HG03066 (cell line): ENCODE results near the gene BMP6.

Experiments
- ATAC-seq: cut with Tn5 transposase; IDR thresholded peaks from one replicate; pipeline ENCODE4 v1.9.1; 2021; ENCODE audit warnings: low read depth; ENCODE audit not compliant: unreplicated experiment

BMP6 gene

DNA sequence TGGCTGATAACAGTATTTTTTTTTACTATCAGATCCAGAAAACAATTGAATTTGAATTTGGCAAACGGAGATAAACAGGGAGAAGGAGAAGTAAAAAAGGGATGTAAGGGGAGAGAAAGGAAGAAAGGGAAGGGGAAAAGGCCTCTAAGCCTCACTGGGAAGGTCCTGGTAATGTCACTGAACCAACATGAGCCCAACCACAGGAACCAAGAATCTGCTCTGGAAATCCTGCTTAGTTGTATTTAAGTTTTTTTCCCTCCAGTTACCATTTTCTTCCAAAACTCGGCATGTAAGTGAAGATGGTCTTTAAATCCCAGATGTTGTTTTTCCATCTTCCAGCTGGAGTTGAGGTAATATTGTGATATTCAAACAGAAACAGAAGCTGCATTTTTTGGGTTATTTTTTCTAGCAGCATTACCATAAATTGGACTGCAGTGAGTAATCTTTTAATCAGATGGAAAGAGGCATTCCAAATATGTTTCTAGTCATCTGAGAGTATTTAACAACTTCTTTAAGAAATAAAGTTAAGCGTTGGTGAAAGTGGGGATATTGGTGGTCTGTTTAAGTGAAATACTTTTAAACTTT lies 93.6 kb downstream of the BMP6 start:
- no peak for ATAC-seq

DNA sequence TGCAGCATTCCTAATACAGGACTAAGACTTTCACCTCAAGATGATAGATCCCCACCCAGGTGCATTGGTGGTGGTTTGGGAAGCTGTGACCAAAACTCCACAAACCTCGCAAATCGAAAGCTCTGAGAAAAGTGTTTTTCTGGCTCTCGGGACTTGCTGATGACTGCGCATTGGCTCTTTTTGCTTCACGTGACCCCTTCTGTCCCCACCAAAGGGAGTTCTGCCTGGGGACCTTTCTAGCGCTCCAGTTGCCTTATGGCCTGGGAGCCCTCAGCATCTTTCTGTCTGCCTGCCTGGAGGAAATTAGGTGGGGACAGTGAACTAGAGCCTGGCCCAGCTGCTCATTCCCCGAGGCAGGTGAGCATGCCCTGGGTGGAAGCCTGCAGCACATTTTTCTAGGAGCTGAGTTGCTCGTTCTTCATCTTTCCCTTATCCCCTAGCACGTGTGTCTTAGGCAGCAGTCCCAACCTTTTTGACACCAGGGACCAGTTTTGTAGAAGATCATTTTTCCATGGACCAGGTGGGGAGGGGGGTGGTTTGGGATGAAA lies 94.5 kb downstream of the BMP6 start:
- no peak for ATAC-seq

DNA sequence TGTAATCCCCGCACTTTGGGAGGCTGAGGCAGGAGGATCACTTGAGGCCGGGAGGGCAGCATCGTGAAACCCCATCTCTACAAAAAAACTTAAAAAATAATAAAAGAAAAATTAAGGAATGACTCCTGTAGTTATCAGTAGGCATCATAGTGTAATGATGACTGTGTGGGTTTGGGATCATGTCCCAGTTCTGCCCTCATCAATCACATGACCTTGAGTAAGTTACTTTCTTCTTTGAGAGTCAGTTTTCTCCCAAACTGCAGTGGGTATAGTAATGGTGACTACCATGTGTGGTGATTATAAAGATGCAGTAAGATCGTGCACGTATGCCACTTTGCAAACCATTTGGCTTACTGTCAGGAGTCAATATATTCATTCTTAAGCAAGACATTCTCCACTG lies 95.5 kb downstream of the BMP6 start:
- no peak for ATAC-seq

DNA sequence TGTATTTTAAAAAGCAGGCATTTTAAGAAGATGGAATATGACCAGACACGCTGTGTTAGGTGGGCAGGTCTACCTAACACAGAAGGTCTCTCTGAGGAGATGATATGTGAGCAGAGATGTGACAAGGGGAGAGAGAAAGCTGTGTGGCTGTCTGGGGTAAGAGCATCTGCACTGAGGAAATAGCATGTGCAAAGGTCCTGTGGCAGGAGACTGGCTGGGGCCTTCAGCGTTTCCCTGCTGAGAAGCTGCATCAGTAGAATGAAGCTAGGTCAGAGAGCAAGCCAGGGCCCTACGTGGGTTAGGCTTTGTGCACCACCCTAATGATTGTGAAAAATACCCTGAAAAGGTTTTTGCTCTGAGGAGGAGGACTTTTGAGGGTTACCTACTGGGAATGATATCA lies 97.7 kb downstream of the BMP6 start:
- no peak for ATAC-seq

DNA sequence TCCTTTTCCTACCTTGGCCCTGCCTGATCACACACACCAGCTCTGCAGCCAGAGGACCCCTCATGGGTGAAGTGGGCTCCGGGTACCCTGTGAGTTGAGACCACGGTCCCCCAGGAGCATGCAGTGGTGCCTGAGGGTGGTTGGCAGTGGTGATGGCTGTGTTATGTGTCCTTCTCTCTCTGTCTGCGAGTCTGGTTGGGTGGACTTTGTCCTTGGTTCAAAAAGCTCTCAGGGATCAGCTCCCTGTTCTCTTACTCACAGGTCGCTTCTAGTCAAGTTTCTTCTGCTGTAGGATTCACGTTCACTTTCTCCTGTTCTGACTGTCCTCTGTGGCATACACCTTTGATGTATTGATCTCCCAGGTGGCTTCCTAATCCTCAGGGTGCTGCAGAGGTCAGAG lies 100.1 kb downstream of the BMP6 start:
- ATAC-seq = no peak

DNA sequence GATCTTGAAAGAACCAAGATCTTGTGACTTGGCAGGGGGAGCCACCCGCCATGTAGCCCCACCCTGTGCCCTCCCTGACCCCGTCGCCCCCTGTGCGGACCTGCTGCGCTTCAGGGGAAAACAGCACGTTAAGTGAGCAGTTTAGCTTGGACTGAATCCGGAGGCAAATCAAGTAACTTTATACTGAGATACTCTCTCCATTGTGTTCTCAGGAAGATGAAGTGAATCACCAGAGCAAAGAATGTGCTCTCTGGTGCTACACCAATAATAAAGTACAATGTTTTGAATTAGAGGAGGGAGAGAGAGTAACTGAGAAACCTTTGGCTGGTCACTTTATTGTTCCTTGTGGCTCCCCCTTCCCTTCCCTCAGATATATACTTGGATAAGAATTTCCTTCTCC lies 101.2 kb downstream of the BMP6 start:
- no peak for ATAC-seq

DNA sequence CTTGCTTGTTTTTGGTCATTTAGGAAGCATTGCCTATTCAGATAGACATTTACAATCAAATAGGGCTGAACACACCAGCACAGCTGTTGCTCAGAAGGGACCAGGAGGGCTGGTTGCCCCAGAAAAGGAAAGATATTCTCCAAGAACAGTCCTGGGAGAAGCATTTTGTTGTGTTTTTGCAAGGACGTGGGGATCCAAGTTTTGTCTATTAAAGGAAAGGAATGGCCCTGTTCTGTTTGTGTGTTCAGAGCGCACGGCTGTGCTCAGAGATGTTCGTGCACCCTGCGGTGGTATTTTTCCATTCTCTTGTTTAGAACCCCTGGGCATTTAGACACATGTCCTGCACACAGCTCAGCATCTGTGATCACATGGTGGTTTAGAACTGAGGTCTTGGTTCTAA lies 102.2 kb downstream of the BMP6 start:
- no peak for ATAC-seq

DNA sequence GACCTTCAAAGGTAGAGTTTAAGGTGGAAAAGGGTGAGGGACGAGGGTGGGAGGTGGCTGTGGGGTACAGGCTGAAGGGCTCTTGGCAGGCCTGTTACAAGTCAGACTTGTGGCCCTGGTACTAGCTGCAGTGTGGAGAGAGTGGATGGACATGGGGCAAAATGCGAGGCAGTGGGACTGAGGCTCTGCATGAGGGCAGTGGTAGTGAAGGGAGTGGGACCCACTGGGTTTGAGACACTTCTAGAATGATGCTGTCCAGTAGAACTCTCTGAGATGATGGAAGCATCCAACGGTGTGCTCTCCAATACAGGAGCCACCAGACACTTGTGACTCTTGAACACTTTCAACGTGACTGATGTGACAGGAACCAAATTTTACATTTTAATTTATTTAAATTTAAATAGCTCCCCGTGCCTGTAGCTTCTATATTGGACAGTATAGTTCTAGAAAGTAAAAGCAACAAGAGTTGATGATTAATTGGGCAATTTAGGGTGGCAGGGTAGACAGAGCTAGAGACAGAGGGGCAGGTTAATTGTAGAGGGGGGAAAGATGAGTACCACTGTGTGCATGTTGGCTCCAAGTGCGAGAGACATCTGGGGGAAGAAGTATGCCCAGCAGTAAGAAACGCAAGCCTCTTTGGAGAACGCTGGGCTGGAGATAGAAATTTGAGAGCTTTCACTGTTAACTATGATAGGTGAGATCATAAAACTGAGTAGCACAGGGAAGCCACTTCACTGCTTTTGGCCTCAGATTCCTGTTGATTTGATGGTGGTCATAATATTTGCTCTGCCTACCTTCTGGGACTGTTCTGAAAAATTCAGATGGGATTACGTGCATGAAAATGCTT lies 107.2 kb downstream of the BMP6 start:
- ATAC-seq = no peak

DNA sequence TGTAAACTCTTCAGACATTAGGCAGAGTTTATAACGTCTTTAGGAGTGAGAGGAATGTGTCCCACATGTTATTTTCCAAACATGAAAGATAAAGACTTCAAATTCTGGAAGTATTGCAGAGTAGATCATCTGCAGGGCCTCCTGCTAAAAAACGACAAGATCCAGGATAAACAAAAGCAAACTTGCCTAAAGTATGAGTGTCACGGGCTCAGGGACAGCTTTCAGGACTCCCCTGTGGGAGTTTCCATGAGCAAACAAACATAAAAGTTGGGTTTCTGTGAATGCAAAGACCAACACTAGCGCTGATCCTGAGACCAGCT lies 107.8 kb downstream of the BMP6 start:
- no peak for ATAC-seq

DNA sequence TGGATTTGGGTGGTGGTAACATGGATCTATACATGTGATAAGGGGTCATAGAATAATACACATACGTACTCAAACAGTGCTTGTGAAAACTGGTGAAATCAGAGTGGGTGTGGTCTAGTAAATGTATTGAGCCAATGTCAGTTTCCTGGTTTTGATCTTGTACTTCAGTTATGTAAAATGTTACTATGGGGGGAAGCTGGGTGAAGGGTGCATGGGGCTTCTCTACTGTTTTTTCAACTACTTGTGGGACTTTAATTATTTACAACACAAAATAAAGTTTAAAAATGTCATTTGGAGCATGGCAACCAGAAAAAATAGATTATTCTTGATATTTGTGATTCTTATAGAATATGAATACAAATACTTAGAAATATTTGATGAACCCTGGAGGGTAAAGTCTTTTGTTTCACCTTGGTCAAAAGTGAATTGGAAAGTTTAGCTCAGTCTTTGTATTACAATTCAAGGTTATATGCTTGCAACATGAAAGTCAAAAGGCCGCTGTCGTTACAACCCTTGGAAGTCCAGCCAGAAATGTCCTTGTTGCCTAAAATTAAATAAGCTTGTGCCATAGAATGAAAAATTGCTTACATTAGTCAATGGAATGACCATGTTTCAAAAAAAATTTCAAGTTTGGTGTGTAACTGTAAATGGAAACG lies 110.6 kb downstream of the BMP6 start:
- no peak for ATAC-seq

DNA sequence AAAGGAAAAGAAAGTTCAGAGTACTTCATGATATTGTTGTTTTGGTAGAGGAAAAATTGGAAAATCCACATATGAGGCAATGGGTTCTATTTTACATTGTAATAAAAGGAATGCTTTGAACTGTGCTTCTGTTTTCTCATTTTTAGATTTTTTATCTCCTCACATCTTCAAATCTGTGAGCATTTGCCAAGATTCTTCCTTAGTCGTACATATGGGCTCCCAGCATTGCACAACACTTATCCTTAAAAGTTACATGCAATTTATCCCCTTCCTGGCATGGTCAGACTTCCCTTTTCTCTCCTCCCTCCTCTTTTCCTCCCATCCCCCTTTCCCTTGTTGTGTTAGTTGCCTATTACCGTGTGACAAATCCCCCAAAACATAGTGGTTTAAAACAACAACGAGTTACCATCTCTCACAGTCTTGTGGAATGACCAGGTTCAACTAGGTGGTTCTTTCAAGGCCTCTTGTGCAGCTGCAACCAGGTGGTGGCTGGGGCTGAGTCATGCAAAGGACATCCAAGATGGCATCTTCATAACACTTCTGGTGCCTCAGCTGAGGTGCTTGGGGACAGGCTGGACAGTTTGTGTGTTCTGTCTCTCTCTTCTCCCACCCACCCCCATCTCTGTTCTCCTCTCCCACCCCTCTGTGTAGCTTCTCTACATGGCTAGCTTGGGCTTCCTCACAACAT lies 116.0 kb downstream of the BMP6 start:
- ATAC-seq = no peak

DNA sequence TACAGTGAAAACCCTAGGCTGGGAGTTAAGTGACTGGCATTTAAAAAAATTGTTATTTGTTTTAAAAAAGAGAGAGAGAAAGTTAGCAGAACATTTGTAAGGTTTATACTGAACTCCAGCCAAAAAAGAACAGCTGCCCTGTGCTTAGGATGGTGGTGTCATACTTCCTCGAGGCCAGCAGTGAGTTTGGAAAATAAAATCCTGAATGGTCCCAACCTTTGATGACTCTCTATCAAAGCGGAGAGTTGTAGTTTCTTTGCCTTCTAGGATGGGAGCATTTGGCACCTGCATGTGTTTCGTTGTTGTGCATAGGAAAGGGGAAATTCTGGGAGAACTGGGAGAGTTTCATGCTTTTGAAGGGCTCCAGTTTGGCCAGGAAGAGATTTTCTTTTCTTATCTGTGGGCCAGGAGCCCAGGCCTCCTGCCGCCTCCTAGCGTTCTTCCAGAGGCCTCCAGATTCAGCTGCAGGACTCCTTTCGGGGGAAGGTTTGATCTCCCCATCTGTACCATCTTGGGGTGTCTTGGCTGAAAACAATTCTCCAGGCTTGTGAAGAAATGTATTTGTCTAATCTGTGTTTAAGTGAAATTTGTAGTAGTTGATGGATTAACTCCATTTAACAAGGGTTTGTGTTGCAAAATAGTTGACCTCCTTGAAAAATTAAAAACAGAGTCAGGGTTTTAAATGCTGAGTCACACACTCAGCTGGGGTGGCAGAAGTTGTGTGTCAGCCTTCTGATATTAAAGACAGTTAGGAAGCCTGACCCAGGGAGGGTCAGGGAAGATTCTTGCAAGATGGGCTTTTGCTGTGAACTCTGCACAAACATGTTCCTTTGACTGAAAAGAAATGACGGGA lies 121.3 kb downstream of the BMP6 start:
- ATAC-seq = no peak

DNA sequence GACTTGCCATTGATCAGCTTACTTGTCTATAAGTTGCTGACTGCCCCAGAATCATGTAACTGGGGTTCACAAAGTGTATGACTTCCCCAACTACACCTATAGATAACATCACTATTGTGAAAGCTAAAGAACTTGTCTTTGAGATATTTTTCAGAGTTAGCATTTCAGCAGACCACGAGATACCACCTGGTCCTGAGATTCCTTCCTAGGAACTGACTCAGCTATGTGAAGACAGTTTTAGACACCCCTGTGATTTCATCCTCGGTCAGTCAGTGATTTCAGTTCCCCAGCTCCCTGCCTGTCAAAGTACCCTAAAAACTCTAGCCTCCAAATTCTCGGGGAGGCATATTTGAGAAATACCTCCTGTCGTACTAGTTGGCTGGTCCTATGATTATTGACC lies 122.3 kb downstream of the BMP6 start:
- ATAC-seq = no peak

DNA sequence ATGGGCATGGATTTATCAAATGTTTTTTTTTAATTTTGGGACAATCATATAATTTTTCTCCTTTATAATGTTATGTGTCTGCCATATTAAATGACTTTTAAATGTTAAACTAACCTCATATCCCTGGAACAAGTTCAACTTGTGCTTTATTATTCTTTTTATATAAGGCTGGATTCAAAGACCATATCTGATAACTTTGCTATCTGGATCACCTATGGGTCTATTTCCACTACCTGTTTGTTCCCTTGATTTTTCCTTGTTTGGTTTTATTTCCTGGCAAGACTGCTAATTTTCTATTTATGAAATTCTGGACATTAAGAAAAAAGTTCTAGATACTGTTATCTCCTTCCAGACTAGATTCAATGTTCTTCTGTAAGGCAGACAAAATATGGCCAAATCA lies 125.9 kb downstream of the BMP6 start:
- ATAC-seq = no peak

DNA sequence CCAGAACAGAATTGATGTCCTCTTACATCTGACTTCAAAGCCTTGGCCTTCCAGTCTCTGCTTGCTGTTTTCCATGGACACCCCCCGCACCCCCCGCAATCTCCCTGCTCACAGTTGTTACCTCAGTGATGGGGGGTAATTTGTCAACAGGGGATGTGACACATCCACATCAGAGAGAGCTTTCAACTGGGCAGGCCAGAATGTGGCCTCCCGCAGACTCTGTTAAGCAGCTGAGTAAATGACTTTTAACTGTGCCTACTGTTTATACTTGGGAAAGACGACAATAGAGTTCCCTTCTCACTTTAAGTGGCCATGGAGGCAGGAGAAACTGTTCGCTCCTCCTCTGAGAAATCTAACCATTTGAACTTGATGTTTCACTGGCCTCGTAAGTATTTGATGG lies 133.7 kb downstream of the BMP6 start:
- ATAC-seq = no peak

DNA sequence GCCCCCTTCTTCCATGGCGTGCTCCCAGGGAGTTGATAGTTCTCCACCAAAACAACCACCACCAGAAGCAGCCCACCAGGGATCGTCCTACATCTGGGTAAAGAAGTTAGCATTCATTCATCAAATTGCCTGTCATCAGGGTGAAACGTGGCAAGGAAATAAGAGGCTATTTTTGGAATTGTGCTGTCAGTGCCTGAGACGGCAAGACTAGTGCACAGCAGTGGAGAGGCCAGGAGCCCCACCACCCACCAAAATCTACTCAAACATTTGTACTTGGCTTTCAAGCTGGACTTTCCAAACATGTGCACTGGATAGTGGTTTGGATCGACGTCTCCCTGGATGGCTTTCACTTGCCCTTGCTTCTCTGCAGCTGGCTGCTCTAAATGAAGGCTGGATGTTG lies 139.9 kb downstream of the BMP6 start:
- ATAC-seq = no peak

DNA sequence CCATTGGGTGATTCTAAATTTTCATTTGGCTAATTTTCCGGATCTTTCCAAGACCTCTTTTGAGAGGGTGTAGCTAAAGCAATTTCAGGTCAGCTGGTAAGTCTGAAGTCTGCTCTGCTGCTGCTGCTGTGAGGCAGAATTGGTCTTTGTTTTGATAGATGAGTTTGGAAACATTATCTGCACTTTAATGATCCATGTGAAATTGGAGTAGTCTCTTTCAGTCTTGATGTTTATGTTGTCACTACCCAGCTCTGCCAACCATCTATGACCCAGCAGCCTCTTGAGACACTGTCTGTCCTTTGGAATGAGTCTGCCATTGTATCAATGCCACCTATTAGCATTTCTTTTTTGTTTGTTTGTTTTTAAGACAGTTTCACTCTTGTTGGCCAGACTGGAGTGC lies 140.6 kb downstream of the BMP6 start:
- ATAC-seq = no peak

DNA sequence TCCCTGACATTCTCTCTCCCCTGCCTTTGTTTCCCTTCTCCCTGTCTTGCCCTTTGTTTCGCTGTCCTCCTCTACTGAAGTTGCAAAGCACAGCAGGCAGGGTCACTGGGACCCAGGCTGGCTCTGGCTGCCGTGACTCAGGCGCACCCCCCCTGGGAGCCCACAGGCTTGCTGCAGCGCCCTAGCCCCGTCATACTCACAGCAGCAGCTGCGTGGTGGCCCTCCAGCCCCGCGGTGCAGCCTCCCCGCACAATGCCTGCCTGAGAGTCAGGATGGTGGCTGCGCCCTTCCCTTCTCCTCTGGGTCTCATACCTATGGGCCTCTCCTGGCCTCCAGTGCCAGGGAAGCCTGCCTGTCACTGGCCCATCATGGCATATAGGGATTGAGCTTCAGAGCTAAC lies 143.0 kb downstream of the BMP6 start:
- ATAC-seq = no peak

DNA sequence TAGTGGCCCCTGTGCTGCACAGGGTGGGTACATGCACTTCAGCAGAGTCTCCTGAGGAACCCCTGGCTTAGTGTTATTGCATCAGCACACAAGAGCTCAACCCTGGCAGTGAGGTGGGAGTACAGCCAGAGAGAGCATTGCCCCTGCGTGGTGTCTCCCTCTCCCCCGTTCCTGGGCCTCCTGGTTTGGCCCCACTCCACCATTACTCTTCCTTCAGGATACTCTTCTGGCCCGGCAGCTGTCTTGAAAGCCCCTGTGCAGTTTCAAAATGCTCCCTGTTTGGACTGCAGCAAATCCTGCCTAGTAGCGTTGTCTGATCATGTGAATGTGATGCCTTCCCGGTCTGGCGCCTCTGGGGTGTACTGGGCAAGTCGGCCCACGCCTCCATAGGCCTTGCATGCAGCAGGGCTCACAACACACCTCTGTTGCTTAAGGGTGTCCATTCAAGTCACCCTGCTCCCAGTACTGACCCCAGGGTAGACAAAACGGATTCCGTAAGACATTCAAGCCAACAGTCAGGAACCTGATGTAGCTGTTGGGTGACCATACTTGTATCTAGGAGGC lies 152.6 kb downstream of the BMP6 start:
- no peak for ATAC-seq

DNA sequence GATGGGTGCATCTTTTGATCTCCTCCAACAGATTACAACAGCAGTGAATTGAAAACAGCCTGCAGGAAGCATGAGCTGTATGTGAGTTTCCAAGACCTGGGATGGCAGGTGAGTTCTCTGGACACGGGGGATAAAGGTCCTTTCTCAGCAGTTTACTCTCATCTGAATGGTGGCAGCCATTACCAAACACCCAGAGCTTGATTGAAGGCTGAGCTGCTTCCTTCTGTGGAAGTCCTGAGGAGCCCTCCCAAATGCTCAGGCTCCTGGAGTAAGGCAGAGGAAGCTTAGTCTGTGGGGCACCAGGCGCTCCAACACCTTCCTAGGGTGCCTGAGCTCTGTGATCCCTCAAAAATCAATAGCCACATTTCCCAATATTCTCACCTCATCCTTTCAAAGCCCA lies 153.1 kb downstream of the BMP6 start:
- ATAC-seq = no peak
